Vagina (tissue), 2 donors: ENCODE results near the gene FMO5. TPM values are rescaled to one million over a fixed set of nuclear protein-coding genes. Genes with fewer than 3 reads are reported as not detected.
"Not testable (repeated sequence)": the region's sequence is repeated elsewhere in the genome, so short reads cannot be mapped to it uniquely, and the experiment has no call there.

ENCODE experiments used
- DNase-seq, 2 donors: peaks; one replicate each; pipeline ENCODE4 v3.0.0-alpha.2; 2017; ENCODE audit errors: extremely low spot score in 2 of 2
- H3K27ac ChIP-seq: fragments of 200-600 bp; sonication (generic); one replicate; pipeline ENCODE4 v1.5.1; 2019
- H3K27me3 ChIP-seq: fragments of 200-600 bp; sonication (generic); one replicate; pipeline ENCODE4 v1.5.1; 2019
- H3K36me3 ChIP-seq, 2 donors: fragments of 200-600 bp; sonication (generic); one replicate each; pipeline ENCODE4 v1.5.1; 2017 to 2019
- H3K4me1 ChIP-seq: fragments of 200-600 bp; sonication (generic); one replicate; pipeline ENCODE4 v1.5.1; 2019
- H3K4me3 ChIP-seq, 2 donors: fragments of 200-600 bp; sonication (generic); 1 replicate in 1 of 2; 2 replicates in 1 of 2; pipeline ENCODE4 v1.5.1; 2016 to 2019
- H3K9me3 ChIP-seq: fragments of 200-600 bp; sonication (generic); one replicate; pipeline ENCODE4 v1.5.1; 2019
- CTCF ChIP-seq, 3 experiments: fragments of 450-650 bp in 2 of 3; fragments of 200-600 bp in 1 of 3; sonication (generic) in 1 of 3; IDR thresholded peaks; one replicate each; pipeline ENCODE4 v1.5.1; 2017 to 2019; ENCODE audit warnings: antibody characterized with exemption in 3 of 3, mild to moderate bottlenecking in 2 of 3, moderate library complexity in 2 of 3
- POLR2A ChIP-seq, 2 donors: fragments of 450-650 bp; IDR thresholded peaks; one replicate each; pipeline ENCODE4 v1.6.1; 2017; ENCODE audit warnings: antibody characterized with exemption in 2 of 2, mild to moderate bottlenecking in 2 of 2, moderate library complexity in 2 of 2
- POLR2AphosphoS5 ChIP-seq, 2 donors: sonication (generic); formaldehyde crosslinking; IDR thresholded peaks; one replicate each; pipeline ENCODE4 v1.9.0; 2017; ENCODE audit warnings: antibody characterized with exemption in 2 of 2, mild to moderate bottlenecking in 2 of 2, low read depth in 1 of 2; ENCODE audit not compliant: insufficient read depth in 1 of 2
- intact Hi-C: fragments of 100-400 bp; cut with DNase I; formaldehyde crosslinking; loops from one replicate; pipeline ENCODE4 v1.15.1; 2023
- total RNA-seq: library from RNA; depleted of rRNA; stranded (reverse); fragments of >200 nt; gene quantifications from one replicate; pipeline ENCODE4 v1.2.3, GENCODE V29; 2016

FMO5 gene
- total RNA-seq, 1 donor from 2014 or later = 3.4 TPM

- Histone ChIP-seq H3K4me3 (peak overlapping the region; percentile 77 to 91), H3K36me3 (no peaks in the 10 kb centered on the region), H3K27ac (peak overlapping the region; percentile 94), H3K9me3 (no peaks in the 10 kb centered on the region), H3K4me1 (peaks cover 10% of the 10 kb centered on the region), H3K27me3 (no peaks in the 10 kb centered on the region)
- no peak for DNase-seq
- intact Hi-C loops = no loop called here
- TF ChIP-seq POLR2A (IDR thresholded peaks at IDR 0.05) (no peak), CTCF (IDR thresholded peaks at IDR 0.05) (no peak), POLR2AphosphoS5 (IDR thresholded peaks at IDR 0.05; ENCODE audit: insufficient read depth in 1 of 2, low read depth in 1 of 2) (no peak)
These were observed 16.9 kb upstream of the FMO5 start for GRCh38 chr1:147241934-147242448.

GRCh38 chr1:147240131-147240721 is 15.1 kb upstream of the FMO5 start:
- DNase-seq, H3K27me3 ChIP-seq, H3K27ac ChIP-seq, intact Hi-C loops, H3K4me1 ChIP-seq, H3K36me3 ChIP-seq, H3K9me3 ChIP-seq, H3K4me3 ChIP-seq: not testable (repeated sequence)

- Histone ChIP-seq H3K9me3 (no peaks in the 10 kb centered on the region), H3K27me3 (no peaks in the 10 kb centered on the region), H3K4me3 (no peak overlapping the region), H3K27ac (no peak overlapping the region), H3K4me1 (peaks cover 9% of the 10 kb centered on the region), H3K36me3 (no peaks in the 10 kb centered on the region)
- intact Hi-C loops = no loop called here
- TF ChIP-seq CTCF (IDR thresholded peaks at IDR 0.05) = no peak
- TF ChIP-seq POLR2A (IDR thresholded peaks at IDR 0.05) = no peak
- TF ChIP-seq POLR2AphosphoS5 (IDR thresholded peaks at IDR 0.05; ENCODE audit: insufficient read depth in 1 of 2, low read depth in 1 of 2) = no peak
- DNase-seq = no peak
These were observed 14.0 kb upstream of the FMO5 start for GRCh38 chr1:147238925-147239820.

- DNase-seq = no peak
These were observed 13.1 kb upstream of the FMO5 start for GRCh38 chr1:147238053-147238902.

More at GRCh38 chr1:147238053-147238902, 13.1 kb upstream of the FMO5 start:
- intact Hi-C loops = no loop called here
- H3K9me3 ChIP-seq = no peaks in the 10 kb centered on the region
- H3K4me3 ChIP-seq = no peak overlapping the region
- no peaks in the 10 kb centered on the region for H3K27me3 ChIP-seq
- no peaks in the 10 kb centered on the region for H3K4me1 ChIP-seq
- TF ChIP-seq CTCF (IDR thresholded peaks at IDR 0.05) (no peak), POLR2AphosphoS5 (IDR thresholded peaks at IDR 0.05; ENCODE audit: insufficient read depth in 1 of 2, low read depth in 1 of 2) (peak in 1 of 2 donors; percentile 22)
- H3K27ac ChIP-seq = no peak overlapping the region
- H3K36me3 ChIP-seq = no peaks in the 10 kb centered on the region
